H9 (cell line): ENCODE data around the gene DIAPH2. TPM values are rescaled to one million over a fixed set of nuclear protein-coding genes. Genes with fewer than 3 reads are reported as not detected.

Experiments used
- DNase-seq: peaks from one replicate; pipeline ENCODE4 v3.0.0-alpha.2; 2017
- H2AFZ ChIP-seq: one replicate; pipeline ENCODE4 v1.6.1; 2013; ENCODE audit warnings: mild to moderate bottlenecking, low read length, control low read depth, moderate library complexity
- H2AK5ac ChIP-seq: 2 replicates; pipeline ENCODE4 v1.6.1; 2013; ENCODE audit warnings: low read length, control low read depth, mixed read lengths; ENCODE audit not compliant: insufficient read length
- H2BK120ac ChIP-seq: one replicate; pipeline ENCODE4 v1.6.1; 2013; ENCODE audit warnings: low read depth, mild to moderate bottlenecking, low read length, control low read depth, inconsistent platforms; ENCODE audit not compliant: poor library complexity, severe bottlenecking
- H2BK12ac ChIP-seq: 2 replicates; pipeline ENCODE4 v1.6.1; 2013; ENCODE audit warnings: low read length, control low read depth, mixed read lengths, low read depth; ENCODE audit not compliant: insufficient read length
- H2BK15ac ChIP-seq: 2 replicates; pipeline ENCODE4 v1.6.1; 2013; ENCODE audit warnings: low read depth, low read length, control low read depth
- H2BK20ac ChIP-seq: one replicate; pipeline ENCODE4 v1.6.1; 2013; ENCODE audit warnings: low read depth, mild to moderate bottlenecking, low read length, control low read depth, inconsistent platforms; ENCODE audit not compliant: poor library complexity, severe bottlenecking
- H2BK5ac ChIP-seq: 2 replicates; pipeline ENCODE4 v1.6.1; 2013; ENCODE audit warnings: low read length, control low read depth, mixed read lengths; ENCODE audit not compliant: insufficient read length
- H3K14ac ChIP-seq: 2 replicates; pipeline ENCODE4 v1.6.1; 2013; ENCODE audit warnings: low read length, control low read depth; ENCODE audit not compliant: insufficient read depth
- H3K18ac ChIP-seq: 2 replicates; pipeline ENCODE4 v1.6.1; 2013; ENCODE audit warnings: low read depth, mild to moderate bottlenecking, mixed read lengths, low read length, control low read depth; ENCODE audit not compliant: insufficient read length
- H3K23ac ChIP-seq: 2 replicates; pipeline ENCODE4 v1.6.1; 2013; ENCODE audit warnings: low read length, control low read depth, mixed read lengths, low read depth; ENCODE audit not compliant: insufficient read length
- H3K23me2 ChIP-seq: 2 replicates; pipeline ENCODE4 v1.6.1; 2013; ENCODE audit warnings: low read depth, mild to moderate bottlenecking, mixed read lengths, low read length, control low read depth; ENCODE audit not compliant: insufficient read length, poor library complexity, severe bottlenecking
- H3K27ac ChIP-seq: 2 replicates; pipeline ENCODE4 v1.5.1; 2013; ENCODE audit warnings: low read length, control low read depth, mixed read lengths, low read depth; ENCODE audit not compliant: insufficient read length
- H3K27me3 ChIP-seq: 2 replicates; pipeline ENCODE4 v1.6.1; 2013; ENCODE audit warnings: low read length, control low read depth, inconsistent platforms; ENCODE audit not compliant: insufficient read depth
- H3K4ac ChIP-seq: 2 replicates; pipeline ENCODE4 v1.6.1; 2013; ENCODE audit warnings: low read depth, mild to moderate bottlenecking, control low read depth, inconsistent platforms, low read length, moderate library complexity
- H3K4me1 ChIP-seq: 2 replicates; pipeline ENCODE4 v1.6.1; 2013; ENCODE audit warnings: low read length, control low read depth, inconsistent platforms; ENCODE audit not compliant: insufficient read depth
- H3K4me2 ChIP-seq: 2 replicates; pipeline ENCODE4 v1.6.1; 2013; ENCODE audit warnings: low read length, control low read depth, mixed read lengths; ENCODE audit not compliant: insufficient read length, insufficient read depth
- H3K56ac ChIP-seq: 2 replicates; pipeline ENCODE4 v1.6.1; 2013; ENCODE audit warnings: low read depth, mild to moderate bottlenecking, mixed read lengths, low read length, control low read depth; ENCODE audit not compliant: insufficient read length
- H3K79me1 ChIP-seq: 2 replicates; pipeline ENCODE4 v1.6.1; 2013; ENCODE audit warnings: low read depth, mild to moderate bottlenecking, moderate library complexity, low read length, control low read depth, inconsistent platforms; ENCODE audit not compliant: insufficient read depth, poor library complexity, severe bottlenecking
- H3K79me2 ChIP-seq: 2 replicates; pipeline ENCODE4 v1.6.1; 2013; ENCODE audit warnings: low read length, control low read depth, inconsistent platforms; ENCODE audit not compliant: insufficient read depth
- H3K9ac ChIP-seq: 2 replicates; pipeline ENCODE4 v1.6.1; 2013; ENCODE audit warnings: low read length, control low read depth, mixed read lengths; ENCODE audit not compliant: insufficient read length; ENCODE audit errors: extremely low read depth
- H3K9me3 ChIP-seq: one replicate; pipeline ENCODE4 v1.6.1; 2013; ENCODE audit warnings: low read depth, low read length, inconsistent platforms; ENCODE audit not compliant: control insufficient read depth
- H3T11ph ChIP-seq: one replicate; pipeline ENCODE4 v1.6.1; 2013; ENCODE audit warnings: mild to moderate bottlenecking, low read length, control low read depth, inconsistent platforms
- H4K20me1 ChIP-seq: one replicate; pipeline ENCODE4 v1.6.1; 2013; ENCODE audit not compliant: control insufficient read depth, insufficient read length, insufficient read depth
- H4K5ac ChIP-seq: 2 replicates; pipeline ENCODE4 v1.6.1; 2013; ENCODE audit warnings: low read depth, mild to moderate bottlenecking, mixed read lengths, low read length, control low read depth; ENCODE audit not compliant: insufficient read length
- H4K8ac ChIP-seq: replicated peaks from 2 replicates; pipeline ENCODE4 v1.6.1; 2013; ENCODE audit warnings: low read length, control low read depth, mixed read lengths, low read depth; ENCODE audit not compliant: insufficient read length
- H4K91ac ChIP-seq: 2 replicates; pipeline ENCODE4 v1.6.1; 2013; ENCODE audit warnings: low read depth, mild to moderate bottlenecking, moderate library complexity, mixed read lengths, low read length, control low read depth; ENCODE audit not compliant: insufficient read length
- H3K27ac Mint-ChIP-seq, 3 experiments: 2 replicates in 2 of 3; 3 replicates in 1 of 3; pipeline ENCODE4 v1.8.0; 2020 to 2021; ENCODE audit warnings: mixed read lengths in 3 of 3, mild to moderate bottlenecking in 1 of 3, moderate library complexity in 1 of 3
- H3K27me3 Mint-ChIP-seq: 2 replicates; pipeline ENCODE4 v1.8.0; 2021; ENCODE audit warnings: low read depth, mild to moderate bottlenecking, moderate library complexity, mixed read lengths
- H3K36me3 Mint-ChIP-seq, 3 experiments: 2 replicates in 2 of 3; 3 replicates in 1 of 3; pipeline ENCODE4 v1.8.0; 2020 to 2021; ENCODE audit warnings: low read depth in 3 of 3, mixed read lengths in 3 of 3; ENCODE audit not compliant: insufficient read depth in 1 of 3
- H3K4me1 Mint-ChIP-seq, 2 experiments: 2 replicates each; pipeline ENCODE4 v1.8.0; 2020; ENCODE audit warnings: mixed read lengths in 2 of 2
- H3K4me3 Mint-ChIP-seq, 2 experiments: 2 replicates in 1 of 2; 3 replicates in 1 of 2; pipeline ENCODE4 v1.8.0; 2020 to 2021; ENCODE audit warnings: mild to moderate bottlenecking in 2 of 2, mixed read lengths in 2 of 2, moderate library complexity in 1 of 2
- H3K9me3 Mint-ChIP-seq, 2 experiments: 2 replicates in 1 of 2; 3 replicates in 1 of 2; pipeline ENCODE4 v1.8.0; 2020; ENCODE audit warnings: mild to moderate bottlenecking in 2 of 2, mixed read lengths in 2 of 2, moderate library complexity in 1 of 2
- CTCF ChIP-seq: fragments of 200-600 bp; sonication (generic); conservative IDR thresholded peaks from 3 replicates; pipeline ENCODE4 v1.8.0; 2021; ENCODE audit warnings: antibody characterized with exemption, mild to moderate bottlenecking
- WGBS: extraction: QIAGEN DNeasy Blood & Tissue Kit; methylation state at CpG from one replicate; pipeline ENCODE4 v1.1.7; 2013; ENCODE audit warnings: missing lambda C conversion rate, low lambda C conversion rate, mixed read lengths; ENCODE audit not compliant: insufficient read length; ENCODE audit errors: extremely low coverage; 5-methylcytosine and 5-hydroxymethylcytosine counted together
- total RNA-seq: library from RNA; stranded (reverse); gene quantifications from 2 replicates; pipeline ENCODE4 v1.2.1, GENCODE V29; 2021

DIAPH2 gene
- total RNA-seq, 1 experiment from 2014 or later: 45.4 TPM

- H3K4me3 Mint-ChIP-seq: no peak overlapping the region
- no peak overlapping the region for H3K4me2 ChIP-seq
- no peak for TF ChIP-seq CTCF
- H2BK5ac ChIP-seq: no peak overlapping the region
- no peak overlapping the region for H2BK12ac ChIP-seq
- WGBS: no CpG with 5 or more reads among the region's 2 CpGs
- peaks cover 10 to 23% (median 13%) of the 10 kb centered on the region in 3 experiments for H3K36me3 Mint-ChIP-seq
- DNase-seq: no peak
- no peaks in the 10 kb centered on the region for H3K79me2 ChIP-seq
- H4K20me1 ChIP-seq: no peaks in the 10 kb centered on the region
- no peaks in the 10 kb centered on the region for H3K27me3 ChIP-seq
- H2AFZ ChIP-seq: no peak overlapping the region
- no peak overlapping the region for H2BK15ac ChIP-seq
- H2BK20ac ChIP-seq: no peak overlapping the region
- no peaks in the 10 kb centered on the region for H3K9me3 ChIP-seq
- no peak overlapping the region for H3K27ac ChIP-seq
- H3K4ac ChIP-seq: no peak overlapping the region
- H4K5ac ChIP-seq: no peak overlapping the region
- no peak overlapping the region for H3K14ac ChIP-seq
- peaks cover 17 to 23% of the 10 kb centered on the region in 2 experiments for H3K4me1 Mint-ChIP-seq
- H2BK120ac ChIP-seq: no peak overlapping the region
- no peak overlapping the region for H3K9ac ChIP-seq
- no peak overlapping the region for H3K23ac ChIP-seq
- H3K79me1 ChIP-seq: no peaks in the 10 kb centered on the region
- H3T11ph ChIP-seq: no peak overlapping the region
- no peak overlapping the region for H4K8ac ChIP-seq
- no peak overlapping the region for H2AK5ac ChIP-seq
- no peaks in the 10 kb centered on the region for H3K23me2 ChIP-seq
- H4K91ac ChIP-seq: no peak overlapping the region
- no peak overlapping the region for H3K56ac ChIP-seq
- H3K4me1 ChIP-seq: peaks cover 2% of the 10 kb centered on the region; the same call in 1 of the 2 replicates
- no peak overlapping the region for H3K27ac Mint-ChIP-seq
- peaks cover 0 to 4% of the 10 kb centered on the region in 2 experiments; a peak in 2 of 5 replicates for H3K9me3 Mint-ChIP-seq
- no peak overlapping the region for H3K18ac ChIP-seq
- no peaks in the 10 kb centered on the region for H3K27me3 Mint-ChIP-seq
Measured at GRCh38 chrX:97123001-97123400, 438.4 kb downstream of the DIAPH2 start.
